H1 (cell line): ENCODE data around the gene RNF182. TPM values are rescaled to one million over a fixed set of nuclear protein-coding genes. Genes with fewer than 3 reads are reported as not detected.

ENCODE experiments used
- CTCF ChIA-PET: fragments of 300-600 bp; sonication (Branson Sonifier 250); formaldehyde crosslinking; loops from one replicate; lab custom pipeline; 2021; ENCODE audit not compliant: partially characterized antibody; lab: Charles Lee
- POLR2A ChIA-PET: fragments of 300-600 bp; sonication (Branson Sonifier 250); formaldehyde crosslinking; loops from one replicate; lab custom pipeline; 2021; ENCODE audit warnings: inconsistent platforms; ENCODE audit not compliant: partially characterized antibody; lab: Charles Lee
- DNase-seq, 2 experiments: peaks; one replicate each; pipeline versions ENCODE4 v3.0.0 to v3.0.0-alpha.2; 2010 to 2022; ENCODE audit warnings: low spot score in 2 of 2, low read depth in 1 of 2, mixed read lengths in 1 of 2
- FAIRE-seq: peaks from 2 replicates; lab custom pipeline; 2011; peaks lifted over from hg19 to GRCh38; lab: Jason Lieb, UNC
- H2AFZ ChIP-seq: 2 replicates; pipeline ENCODE4 v1.8.1; 2012; ENCODE audit warnings: low read length, inconsistent platforms
- H2AK5ac ChIP-seq: 2 replicates; pipeline ENCODE4 v1.6.1; 2013; ENCODE audit warnings: low read depth, low read length
- H2BK120ac ChIP-seq: replicated peaks from 2 replicates; pipeline ENCODE3; 2013; ENCODE audit warnings: low read depth, low read length, inconsistent platforms
- H2BK12ac ChIP-seq: 2 replicates; pipeline ENCODE4 v1.6.1; 2013; ENCODE audit warnings: low read depth, low read length
- H2BK15ac ChIP-seq: 2 replicates; pipeline ENCODE4 v1.6.1; 2013; ENCODE audit warnings: low read length
- H2BK20ac ChIP-seq: 2 replicates; pipeline ENCODE4 v1.6.1; 2013; ENCODE audit warnings: low read length
- H2BK5ac ChIP-seq: 2 replicates; pipeline ENCODE4 v1.6.1; 2013; ENCODE audit warnings: low read depth, low read length
- H3K14ac ChIP-seq: 2 replicates; pipeline ENCODE4 v1.6.1; 2013; ENCODE audit warnings: inconsistent platforms; ENCODE audit not compliant: insufficient read length
- H3K18ac ChIP-seq: 2 replicates; pipeline ENCODE4 v1.6.1; 2013; ENCODE audit warnings: low read length; ENCODE audit errors: extremely low read depth
- H3K23ac ChIP-seq: 2 replicates; pipeline ENCODE4 v1.6.1; 2013; ENCODE audit warnings: inconsistent platforms; ENCODE audit not compliant: insufficient read length
- H3K23me2 ChIP-seq: 2 replicates; pipeline ENCODE4 v1.6.1; 2013; ENCODE audit warnings: low read depth, low read length
- H3K27ac ChIP-seq: 2 replicates; pipeline ENCODE4 v1.6.1; 2011; ENCODE audit warnings: low read depth, low read length, inconsistent platforms
- H3K27me3 ChIP-seq, 4 experiments: replicated peaks in 1 of 4; 1 replicate in 1 of 4; 2 replicates in 3 of 4; pipeline versions ENCODE4 v1.6.1 to v1.8.1; 2011 to 2013; ENCODE audit warnings: low read length in 3 of 4, mild to moderate bottlenecking in 3 of 4, inconsistent platforms in 2 of 4, mixed read lengths in 2 of 4, moderate library complexity in 1 of 4; ENCODE audit not compliant: control insufficient read depth in 3 of 4, insufficient read depth in 3 of 4; ENCODE audit errors: extremely low read depth in 1 of 4
- H3K36me3 ChIP-seq, 4 experiments: 2 replicates each; pipeline versions ENCODE4 v1.6.1 to v1.8.1; 2011 to 2013; ENCODE audit warnings: mild to moderate bottlenecking in 4 of 4, low read length in 3 of 4, moderate library complexity in 2 of 4, control low read depth in 1 of 4, inconsistent platforms in 1 of 4; ENCODE audit not compliant: insufficient read depth in 4 of 4, control insufficient read depth in 2 of 4
- H3K4ac ChIP-seq: replicated peaks from 2 replicates; pipeline ENCODE3; 2013; ENCODE audit warnings: low read length, low read depth, mixed read lengths, inconsistent platforms; ENCODE audit not compliant: insufficient read length
- H3K4me1 ChIP-seq, 4 experiments: replicated peaks in 1 of 4; 1 replicate in 1 of 4; 2 replicates in 3 of 4; pipeline versions ENCODE4 v1.6.1 to v1.8.1; 2011 to 2013; ENCODE audit warnings: low read length in 3 of 4, inconsistent platforms in 2 of 4, mixed read lengths in 1 of 4; ENCODE audit not compliant: insufficient read depth in 4 of 4, control insufficient read depth in 3 of 4
- H3K4me2 ChIP-seq, 2 experiments: 2 replicates each; pipeline versions ENCODE4 v1.6.1 to v1.8.1; 2011 to 2013; ENCODE audit warnings: low read depth in 2 of 2, low read length in 2 of 2, control low read depth in 1 of 2, inconsistent platforms in 1 of 2, mild to moderate bottlenecking in 1 of 2; ENCODE audit not compliant: insufficient read depth in 1 of 2
- H3K4me3 ChIP-seq, 4 experiments: fragments of 200-600, 300-600 bp in 1 of 4; sonication (generic), shearing (Covaris generic), sonication (Bioruptor Twin) in 1 of 4; 2 replicates each; pipeline versions ENCODE4 v1.5.1 to v1.8.1; 2011 to 2016; ENCODE audit warnings: low read length in 4 of 4, low read depth in 3 of 4, control low read depth in 2 of 4, inconsistent platforms in 2 of 4, mild to moderate bottlenecking in 2 of 4, mixed read lengths in 1 of 4, moderate library complexity in 1 of 4; ENCODE audit not compliant: insufficient read depth in 2 of 4; ENCODE audit errors: extremely low read depth in 1 of 4
- H3K56ac ChIP-seq: replicated peaks from 2 replicates; pipeline ENCODE3; 2013; ENCODE audit warnings: low read depth, mild to moderate bottlenecking, mixed read lengths, low read length, inconsistent platforms; ENCODE audit not compliant: insufficient read length
- H3K79me1 ChIP-seq: 2 replicates; pipeline ENCODE4 v1.6.1; 2013; ENCODE audit warnings: low read depth, low read length, control low read depth
- H3K79me2 ChIP-seq, 2 experiments: 2 replicates each; pipeline versions ENCODE4 v1.6.1 to v1.8.1; 2012 to 2013; ENCODE audit warnings: low read length in 2 of 2, mild to moderate bottlenecking in 2 of 2, inconsistent platforms in 1 of 2; ENCODE audit not compliant: insufficient read depth in 2 of 2, control insufficient read depth in 1 of 2
- H3K9ac ChIP-seq, 4 experiments: replicated peaks in 1 of 4; 1 replicate in 1 of 4; 2 replicates in 3 of 4; pipeline versions ENCODE4 v1.6.1 to v1.8.1; 2011 to 2013; ENCODE audit warnings: low read depth in 3 of 4, low read length in 3 of 4, control low read depth in 2 of 4, mild to moderate bottlenecking in 2 of 4, moderate library complexity in 2 of 4, inconsistent platforms in 1 of 4; ENCODE audit errors: extremely low read depth in 1 of 4
- H3K9me3 ChIP-seq, 2 experiments: 2 replicates each; pipeline versions ENCODE4 v1.6.1 to v1.8.1; 2012 to 2013; ENCODE audit warnings: mild to moderate bottlenecking in 2 of 2, moderate library complexity in 2 of 2, control low read depth in 1 of 2, inconsistent platforms in 1 of 2, low read depth in 1 of 2, low read length in 1 of 2, mixed read lengths in 1 of 2; ENCODE audit not compliant: insufficient read depth in 2 of 2
- H4K20me1 ChIP-seq, 2 experiments: replicated peaks in 1 of 2; 2 replicates each; pipeline versions ENCODE3 to v1.8.1; 2011 to 2013; ENCODE audit warnings: inconsistent platforms in 2 of 2, low read length in 2 of 2, mild to moderate bottlenecking in 1 of 2; ENCODE audit not compliant: insufficient read depth in 2 of 2, control insufficient read depth in 1 of 2
- H4K5ac ChIP-seq: 2 replicates; pipeline ENCODE4 v1.6.1; 2013; ENCODE audit warnings: low read length, low read depth, mixed read lengths, inconsistent platforms; ENCODE audit not compliant: insufficient read length
- H4K8ac ChIP-seq: 2 replicates; pipeline ENCODE4 v1.8.0; 2013; ENCODE audit warnings: mild to moderate bottlenecking, moderate library complexity, low read length, inconsistent platforms; ENCODE audit not compliant: insufficient read depth; ENCODE audit errors: extremely low read depth
- H4K91ac ChIP-seq: replicated peaks from 2 replicates; pipeline ENCODE3; 2013; ENCODE audit warnings: low read length, mixed read lengths, inconsistent platforms; ENCODE audit not compliant: insufficient read length
- BRCA1 ChIP-seq: IDR thresholded peaks from 2 replicates; pipeline ENCODE4 v1.6.1; 2012; ENCODE audit warnings: low read depth, low read length, improper control_type of control experiment
- EZH2 ChIP-seq: fragments of 200-600 bp; sonication (generic); IDR thresholded peaks from 2 replicates; pipeline ENCODE4 v1.7.1; 2012; ENCODE audit warnings: low read depth, mild to moderate bottlenecking, moderate library complexity, low read length, inconsistent platforms; ENCODE audit not compliant: severe bottlenecking
- GTF2F1 ChIP-seq: IDR thresholded peaks from 2 replicates; pipeline ENCODE4 v1.6.1; 2012; ENCODE audit warnings: low read depth, low read length, improper control_type of control experiment, borderline replicate concordance
- MAFK ChIP-seq: IDR thresholded peaks from 2 replicates; pipeline ENCODE4 v1.6.1; 2012; ENCODE audit warnings: low read depth, mild to moderate bottlenecking, improper control_type of control experiment, low read length
- WGBS, 2 experiments: shearing (Covaris generic) in 1 of 2; methylation state at CpG; one replicate each; pipeline versions ENCODE4 v1.1.6 to v1.1.7; 2013 to 2015; ENCODE audit warnings: low lambda C conversion rate in 2 of 2, mixed read lengths in 2 of 2, inconsistent platforms in 1 of 2, low coverage in 1 of 2, missing lambda C conversion rate in 1 of 2; ENCODE audit not compliant: insufficient replicate concordance in 2 of 2, insufficient coverage in 1 of 2, insufficient read length in 1 of 2; ENCODE audit errors: extremely low coverage in 1 of 2, missing lambda C conversion rate in 1 of 2; 5-methylcytosine and 5-hydroxymethylcytosine counted together
- polyA plus RNA-seq, 7 experiments: library from polyadenylated mRNA; depleted of rRNA in 3 of 7; stranded (reverse) in 5 of 7; unstranded in 2 of 7; fragments of >200 nt in 5 of 7; fragments of 200-250 nt in 2 of 7; gene quantifications; 1 replicate in 5 of 7; 2 replicates in 1 of 7; 4 replicates in 1 of 7; pipeline versions ENCODE4 v1.2.1 to v1.2.3, GENCODE V29; 2011 to 2013; ENCODE audit warnings: missing spikeins in 2 of 7, mixed read lengths in 2 of 7
- total RNA-seq: library from RNA; stranded (reverse); fragmentation: NEBNext Ultra II Directional; extraction: Animal tissue kit (Norgen Biotek cat#: 25700); gene quantifications from 2 replicates; pipeline ENCODE4 v1.2.1, GENCODE V29; 2021

RNF182 gene
- total and polyA plus RNA-seq, 2 of the 8 experiments (the other 6 are each of a cell fraction or from before 2014, with no cell fraction given): 6.2 to 10.7 TPM

DNA sequence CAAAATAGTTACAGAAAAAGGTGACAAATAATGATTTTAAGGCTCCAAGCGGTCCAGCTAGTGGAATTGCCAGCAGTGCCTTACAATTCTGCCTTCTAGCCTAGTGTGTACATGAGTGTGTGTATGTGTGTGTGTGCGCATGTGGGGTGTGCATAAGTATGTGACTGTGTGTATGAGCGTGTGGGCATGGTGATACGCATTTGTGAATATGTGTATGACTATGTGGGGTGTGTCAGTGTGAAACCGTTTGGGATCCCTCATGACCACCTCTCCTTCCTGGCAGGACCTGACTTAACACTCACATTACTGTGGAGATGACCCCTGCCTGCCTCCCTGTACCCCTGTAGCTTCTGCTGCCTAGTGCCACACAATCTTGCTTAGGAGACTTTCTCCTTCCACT is 40.4 kb upstream of the RNF182 start:
- Histone ChIP-seq H2BK15ac (peak overlapping the region; percentile 75; the same call in 1 of the 2 replicates), H3K36me3 (no peaks in the 10 kb centered on the region), H2BK120ac (no peak overlapping the region), H2BK5ac (no peak overlapping the region), H4K8ac (no peak overlapping the region), H3K14ac (no peak overlapping the region), H3K4ac (no peak overlapping the region), H3K9me3 (no peaks in the 10 kb centered on the region), H3K27me3 (no peaks in the 10 kb centered on the region), H3K4me3 (no peak overlapping the region), H3K18ac (no peak overlapping the region), H4K5ac (no peak overlapping the region), H3K56ac (no peak overlapping the region), H3K4me1 (no peaks in the 10 kb centered on the region), H4K91ac (no peak overlapping the region), H3K27ac (no peak overlapping the region), H3K4me2 (no peak overlapping the region), H3K79me2 (no peaks in the 10 kb centered on the region), H3K9ac (no peak overlapping the region), H3K79me1 (no peaks in the 10 kb centered on the region), H2BK20ac (no peak overlapping the region), H2BK12ac (no peak overlapping the region; the same call in 1 of the 2 replicates), H3K23me2 (no peaks in the 10 kb centered on the region), H2AFZ (no peak overlapping the region), H4K20me1 (no peaks in the 10 kb centered on the region), H3K23ac (no peak overlapping the region), H2AK5ac (no peak overlapping the region)
- no peak for FAIRE-seq
- POLR2A ChIA-PET: interaction anchor here (0.6 kb wide), 1 partner anchor 1746 kb away, joined by 3 read pairs; no protein-coding TSS in a partner anchor
- CTCF ChIA-PET: interaction anchor here (1.1 kb wide), 2 partner anchors 23 to 182 kb away, joined by 3 to 4 read pairs; no protein-coding TSS in a partner anchor
- 73% methylated on average over 5 of the region's 5 CpGs; no CpG with 5 or more reads in 1 of the 2 experiments for WGBS, 2 experiments
- no peak for DNase-seq
- TF ChIP-seq BRCA1 (no peak), GTF2F1 (no peak), MAFK (no peak), EZH2 (no peak)
